ENCODE measurements around the gene MYO16. TPM values are rescaled to one million over a fixed set of nuclear protein-coding genes. Genes with fewer than 3 reads are reported as not detected.
A peak's percentile ranks its signal among the peaks of the same experiment; 100 is the strongest.

The MYO16 gene
- total RNA-seq, 4 donors from 2014 or later, result under 0.01 to 0.21 TPM; not detected in 2

DNA sequence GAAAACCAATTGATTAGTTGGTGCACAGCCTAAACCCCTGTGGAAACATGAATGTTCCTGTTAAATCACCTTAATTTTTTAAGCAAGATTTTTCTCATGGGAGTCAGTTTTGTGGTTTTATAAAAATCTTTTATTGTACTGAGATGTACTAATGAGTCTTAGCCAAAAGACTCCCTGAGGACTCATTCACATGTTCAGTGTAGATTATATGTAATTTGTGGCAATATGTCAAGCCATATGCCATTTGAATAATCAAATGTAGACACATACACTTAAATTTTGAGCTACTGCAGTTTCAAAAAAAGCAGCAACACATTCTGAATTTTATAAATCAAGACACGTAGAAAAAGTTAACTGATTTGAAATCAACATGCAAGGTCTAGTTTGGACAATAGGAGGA lies 395.2 kb downstream of the MYO16 start:
- no peak overlapping the region for H3K4me3 ChIP-seq
- WGBS, 2 donors, result 81 to 85% methylated on average over 1 of the region's 1 CpG

DNA sequence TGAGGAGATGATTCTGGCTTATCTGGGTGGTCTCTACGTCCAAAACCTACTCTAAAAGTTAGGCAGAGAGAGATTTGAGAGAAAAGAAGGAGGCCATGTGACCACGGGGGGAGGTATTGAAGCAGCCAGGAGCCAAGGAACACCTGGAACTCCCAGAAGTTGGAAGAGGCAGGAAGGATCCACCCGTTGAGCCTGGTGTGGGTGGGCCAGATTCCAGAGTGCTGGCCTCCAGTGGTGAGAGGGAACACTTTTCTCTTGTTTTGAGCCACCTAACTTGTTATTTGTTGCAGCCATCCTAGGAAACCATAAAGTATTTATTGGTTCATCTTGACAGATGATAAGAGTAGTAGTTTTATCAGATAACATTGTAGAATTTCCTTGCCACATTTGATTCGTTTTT lies 396.9 kb downstream of the MYO16 start:
- no peak overlapping the region for H3K27ac ChIP-seq
- H3K36me3 ChIP-seq, result no peaks in the 10 kb centered on the region
- H3K9me3 ChIP-seq, result no peaks in the 10 kb centered on the region
- no peak for TF ChIP-seq POLR2A (IDR thresholded peaks at IDR 0.05)
- no peak for TF ChIP-seq EP300 (IDR thresholded peaks at IDR 0.05)
- TF ChIP-seq, protein P1, sequence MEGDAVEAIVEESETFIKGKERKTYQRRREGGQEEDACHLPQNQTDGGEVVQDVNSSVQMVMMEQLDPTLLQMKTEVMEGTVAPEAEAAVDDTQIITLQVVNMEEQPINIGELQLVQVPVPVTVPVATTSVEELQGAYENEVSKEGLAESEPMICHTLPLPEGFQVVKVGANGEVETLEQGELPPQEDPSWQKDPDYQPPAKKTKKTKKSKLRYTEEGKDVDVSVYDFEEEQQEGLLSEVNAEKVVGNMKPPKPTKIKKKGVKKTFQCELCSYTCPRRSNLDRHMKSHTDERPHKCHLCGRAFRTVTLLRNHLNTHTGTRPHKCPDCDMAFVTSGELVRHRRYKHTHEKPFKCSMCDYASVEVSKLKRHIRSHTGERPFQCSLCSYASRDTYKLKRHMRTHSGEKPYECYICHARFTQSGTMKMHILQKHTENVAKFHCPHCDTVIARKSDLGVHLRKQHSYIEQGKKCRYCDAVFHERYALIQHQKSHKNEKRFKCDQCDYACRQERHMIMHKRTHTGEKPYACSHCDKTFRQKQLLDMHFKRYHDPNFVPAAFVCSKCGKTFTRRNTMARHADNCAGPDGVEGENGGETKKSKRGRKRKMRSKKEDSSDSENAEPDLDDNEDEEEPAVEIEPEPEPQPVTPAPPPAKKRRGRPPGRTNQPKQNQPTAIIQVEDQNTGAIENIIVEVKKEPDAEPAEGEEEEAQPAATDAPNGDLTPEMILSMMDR (IDR thresholded peaks at IDR 0.05), result no peak
- WGBS, 2 donors, result 76 to 82% methylated on average over 4 of the region's 4 CpGs
- no peak overlapping the region for H3K4me3 ChIP-seq
- no peaks in the 10 kb centered on the region for H3K4me1 ChIP-seq
- H3K27me3 ChIP-seq, result no peaks in the 10 kb centered on the region
- no peak for DNase-seq (ENCODE audit: low spot score in 2 of 2)

More for the DNA sequence above, 395.2 kb downstream of the MYO16 start:
- no peak for DNase-seq (ENCODE audit: low spot score in 2 of 2)
- no peaks in the 10 kb centered on the region for H3K9me3 ChIP-seq
- no peaks in the 10 kb centered on the region for H3K27me3 ChIP-seq
- TF ChIP-seq, protein P1 (IDR thresholded peaks at IDR 0.05), result no peak
- TF ChIP-seq POLR2A (IDR thresholded peaks at IDR 0.05), result no peak
- no peak for TF ChIP-seq EP300 (IDR thresholded peaks at IDR 0.05)
- no peaks in the 10 kb centered on the region for H3K36me3 ChIP-seq
- H3K4me1 ChIP-seq, result no peaks in the 10 kb centered on the region
- H3K27ac ChIP-seq, result no peak overlapping the region

DNA sequence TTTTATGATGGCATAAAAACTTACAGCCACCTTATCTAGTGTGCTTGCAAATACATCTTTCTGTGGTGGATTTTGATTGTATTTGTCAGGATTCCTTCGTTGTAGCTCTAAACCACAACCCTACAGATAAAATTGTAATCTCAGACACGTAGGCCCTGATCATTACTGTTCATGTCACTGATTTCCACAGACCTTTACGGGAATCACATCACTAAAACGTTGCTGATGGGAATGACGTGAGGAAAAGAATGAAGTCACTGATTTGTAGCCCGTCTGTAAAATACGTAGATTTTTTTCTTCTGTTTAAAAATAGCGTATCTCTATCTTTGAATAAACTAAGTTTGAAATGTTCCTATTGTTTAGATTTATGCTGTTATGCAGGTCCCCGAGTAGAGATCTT lies 399.2 kb downstream of the MYO16 start:
- Histone ChIP-seq H3K4me3 (no peak overlapping the region), H3K4me1 (no peaks in the 10 kb centered on the region), H3K27ac (no peak overlapping the region), H3K9me3 (no peaks in the 10 kb centered on the region), H3K27me3 (no peaks in the 10 kb centered on the region), H3K36me3 (no peaks in the 10 kb centered on the region)
- DNase-seq (ENCODE audit: low spot score in 2 of 2), result no peak
- WGBS, 2 donors, result 75 to 76% methylated on average over 9 of the region's 9 CpGs
- TF ChIP-seq, protein P1 (IDR thresholded peaks at IDR 0.05), result no peak
- no peak for TF ChIP-seq EP300 (IDR thresholded peaks at IDR 0.05)
- no peak for TF ChIP-seq POLR2A (IDR thresholded peaks at IDR 0.05)

DNA sequence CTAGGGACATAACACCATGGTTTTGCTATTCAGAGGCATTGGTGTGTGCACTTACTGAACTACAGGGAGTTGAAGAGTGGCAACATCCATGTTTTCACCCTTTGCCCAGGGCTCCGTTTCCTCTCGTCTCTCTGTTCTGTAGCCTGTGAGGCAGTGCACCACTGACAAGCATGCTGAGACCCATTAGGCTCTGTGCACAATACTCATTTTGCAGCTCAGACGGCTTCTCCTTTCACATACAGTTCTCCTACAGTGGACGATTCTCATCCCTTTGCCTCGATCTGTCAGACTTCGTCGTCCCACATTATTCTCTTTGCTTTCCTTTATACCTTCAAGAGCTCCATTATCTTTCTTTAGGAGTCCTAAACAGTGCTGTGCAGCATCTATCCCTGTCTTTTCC lies 403.7 kb downstream of the MYO16 start:
- 86 to 95% methylated on average over 7 of the region's 7 CpGs for WGBS, 2 donors
- H3K36me3 ChIP-seq, result no peaks in the 10 kb centered on the region
- H3K4me1 ChIP-seq, result no peaks in the 10 kb centered on the region
- TF ChIP-seq POLR2A (IDR thresholded peaks at IDR 0.05) (no peak), EP300 (IDR thresholded peaks at IDR 0.05) (no peak)
- TF ChIP-seq, protein P1 (IDR thresholded peaks at IDR 0.05), result no peak
- H3K9me3 ChIP-seq, result no peaks in the 10 kb centered on the region
- H3K27ac ChIP-seq, result no peak overlapping the region
- DNase-seq (ENCODE audit: low spot score in 2 of 2), result no peak
- H3K27me3 ChIP-seq, result no peaks in the 10 kb centered on the region
- no peak overlapping the region for H3K4me3 ChIP-seq

DNA sequence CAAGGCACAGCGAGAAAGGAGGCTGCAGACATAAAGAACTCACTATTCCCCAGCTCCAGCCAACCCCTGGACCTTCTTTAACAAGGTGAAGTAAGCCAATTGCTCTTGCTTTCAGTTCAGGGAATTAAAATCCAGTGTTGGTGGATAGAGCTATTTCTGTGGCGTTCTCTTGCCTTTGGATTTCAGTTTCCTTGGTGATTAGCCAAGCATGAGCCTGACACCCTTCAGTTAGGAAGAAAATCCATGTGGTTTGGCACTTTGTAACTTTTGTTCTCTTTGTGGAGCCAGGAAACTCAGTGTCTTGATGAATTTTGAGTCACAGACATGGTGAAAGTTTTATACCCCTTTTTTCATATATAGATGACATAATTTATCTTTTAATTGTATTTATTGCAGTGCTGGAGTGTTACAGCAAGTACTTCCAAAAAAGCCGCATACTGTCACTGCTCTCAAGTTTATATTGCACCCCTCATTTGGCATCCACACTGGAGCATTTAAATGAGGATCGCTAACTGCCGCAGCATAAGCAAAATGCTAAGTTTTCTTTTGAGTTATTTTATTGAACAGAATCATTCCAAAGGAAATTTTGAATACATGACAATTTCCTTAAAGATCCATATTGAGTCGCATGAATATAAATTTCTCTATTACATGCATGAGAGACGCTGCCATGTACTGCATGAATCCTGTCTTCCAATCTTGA lies 406.8 kb downstream of the MYO16 start:
- no peaks in the 10 kb centered on the region for H3K27me3 ChIP-seq
- no peak overlapping the region for H3K4me3 ChIP-seq
- no peaks in the 10 kb centered on the region for H3K9me3 ChIP-seq
- no peak overlapping the region for H3K27ac ChIP-seq
- TF ChIP-seq POLR2A (IDR thresholded peaks at IDR 0.05), result no peak
- TF ChIP-seq, protein P1 (IDR thresholded peaks at IDR 0.05), result no peak
- TF ChIP-seq EP300 (IDR thresholded peaks at IDR 0.05), result no peak
- no peaks in the 10 kb centered on the region for H3K36me3 ChIP-seq
- peak in 1 of 2 donors; percentile 5 for DNase-seq (ENCODE audit: low spot score in 2 of 2)
- WGBS, 2 donors, result 78 to 84% methylated on average over 7 of the region's 7 CpGs
- no peaks in the 10 kb centered on the region for H3K4me1 ChIP-seq

Data from tibial nerve (tissue), 4 donors.